HG03095 (cell line): ENCODE measurements around the gene BMP7.
"Not testable (repeated sequence)": the region's sequence is repeated elsewhere in the genome, so short reads cannot be mapped to it uniquely, and the experiment has no call there.

Source experiments
- ATAC-seq: cut with Tn5 transposase; IDR thresholded peaks from one replicate; pipeline ENCODE4 v1.9.1; 2021; ENCODE audit warnings: moderate library complexity; ENCODE audit not compliant: unreplicated experiment

The BMP7 gene

DNA sequence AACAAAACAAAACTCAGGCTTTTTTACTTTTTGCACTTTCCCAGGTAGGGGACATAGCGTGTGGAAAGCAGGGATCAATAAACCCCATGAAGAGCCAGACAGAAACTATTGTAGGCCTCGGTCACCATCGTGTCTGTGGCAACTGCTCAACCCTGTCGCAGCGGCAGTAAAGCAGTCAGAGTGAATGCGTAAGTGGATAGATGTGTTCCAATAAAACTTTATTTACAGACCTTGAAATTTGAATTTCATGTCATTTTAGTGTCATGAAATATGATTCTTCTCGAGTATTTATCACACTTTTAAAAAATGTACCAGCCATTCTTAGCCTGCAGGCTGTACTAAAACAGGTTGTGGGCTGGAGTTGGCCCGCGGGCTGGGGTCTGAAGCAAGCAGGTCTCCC is 14.5 kb downstream of the BMP7 start:
- no peak for ATAC-seq

DNA sequence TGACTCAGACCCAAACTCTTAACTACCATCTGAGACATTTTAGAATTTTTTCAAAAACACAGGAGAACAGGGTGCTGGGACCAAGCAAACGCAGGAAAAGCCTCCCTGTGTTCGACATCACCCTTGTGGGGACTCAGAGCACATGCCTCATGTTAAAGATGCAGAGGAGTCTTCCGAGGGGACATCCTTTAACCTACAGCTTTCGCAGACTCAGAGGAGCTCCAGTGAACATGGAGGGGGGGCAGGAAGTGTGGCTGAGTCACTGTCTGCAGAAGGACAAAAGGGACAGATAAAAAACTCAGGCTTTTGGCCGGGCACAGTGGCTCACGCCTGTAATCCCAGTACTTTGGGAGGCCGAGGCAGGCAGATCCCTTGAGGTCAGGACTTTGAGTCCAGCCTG is 15.1 kb downstream of the BMP7 start:
- no peak for ATAC-seq

DNA sequence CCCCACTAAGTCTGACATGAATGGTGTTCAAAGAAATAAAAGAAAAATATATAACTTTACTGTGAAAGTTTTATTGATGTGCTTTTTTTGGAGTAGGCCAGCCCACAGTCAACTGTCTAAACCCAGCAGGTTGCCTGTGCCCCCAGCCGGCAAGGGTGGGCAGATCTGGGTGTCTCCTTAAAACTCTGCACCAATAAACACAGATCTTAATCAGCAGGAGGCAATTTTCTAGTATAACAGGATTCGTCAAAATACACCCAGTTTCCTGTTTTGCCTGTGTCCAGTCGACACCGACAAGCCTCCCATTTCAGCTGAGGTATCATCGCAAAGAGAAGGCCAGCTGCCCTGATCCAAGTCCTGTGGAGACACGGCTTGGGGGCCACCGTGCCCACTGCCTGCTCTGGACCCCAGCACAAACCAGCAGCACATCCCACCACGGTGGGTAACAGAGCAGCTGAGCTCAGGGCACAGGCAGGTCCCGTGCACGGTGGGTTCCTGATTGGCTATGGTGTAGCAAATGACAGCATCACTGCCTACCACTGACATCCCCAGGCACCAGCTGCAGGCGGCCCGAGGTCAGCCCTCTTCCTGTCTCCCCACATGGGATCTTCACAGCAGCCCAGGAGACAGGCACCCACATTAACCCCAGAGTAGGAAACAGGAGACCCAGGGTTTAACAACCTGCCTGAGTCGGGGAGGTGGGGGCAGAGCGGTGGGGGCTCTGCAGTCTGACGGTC is 15.7 kb downstream of the BMP7 start:
- ATAC-seq = no peak

DNA sequence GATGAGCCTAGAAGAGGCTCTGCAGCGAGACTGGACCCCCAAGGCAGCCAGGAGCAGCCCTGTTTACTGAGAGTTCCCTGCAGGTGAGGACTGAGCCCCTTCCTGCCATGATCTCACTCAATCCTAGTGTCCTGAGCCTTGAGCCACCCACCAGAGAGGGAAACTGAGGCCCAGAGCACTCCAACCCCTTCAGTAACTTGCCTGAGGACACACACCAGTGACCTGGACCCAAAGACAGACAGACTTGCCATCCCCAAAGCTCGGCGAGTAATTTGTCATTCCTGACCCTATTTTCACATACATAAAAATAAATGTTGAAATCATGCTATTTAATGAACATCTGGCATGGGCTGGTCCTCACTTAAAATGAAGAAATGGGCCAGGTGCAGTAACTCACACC is 16.7 kb downstream of the BMP7 start:
- ATAC-seq = no peak

DNA sequence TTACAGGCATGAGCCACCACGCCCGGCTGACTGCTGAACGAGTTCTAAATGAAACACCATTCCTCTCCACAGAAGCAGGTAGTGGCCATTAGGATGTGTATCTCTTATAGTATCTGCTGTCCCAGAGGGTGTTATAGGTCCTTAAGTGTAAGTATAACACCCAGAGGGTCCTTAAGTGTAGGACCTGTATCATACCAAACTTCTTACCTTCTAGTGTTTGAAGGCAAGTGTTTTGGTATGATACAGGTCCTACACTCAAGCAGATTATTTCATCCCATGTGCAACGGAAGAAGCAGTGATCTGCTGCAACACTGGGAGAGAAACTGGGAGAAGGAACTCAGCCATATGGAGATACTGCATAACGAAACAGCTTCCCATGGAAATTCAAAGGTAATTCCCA is 17.4 kb downstream of the BMP7 start:
- no peak for ATAC-seq

DNA sequence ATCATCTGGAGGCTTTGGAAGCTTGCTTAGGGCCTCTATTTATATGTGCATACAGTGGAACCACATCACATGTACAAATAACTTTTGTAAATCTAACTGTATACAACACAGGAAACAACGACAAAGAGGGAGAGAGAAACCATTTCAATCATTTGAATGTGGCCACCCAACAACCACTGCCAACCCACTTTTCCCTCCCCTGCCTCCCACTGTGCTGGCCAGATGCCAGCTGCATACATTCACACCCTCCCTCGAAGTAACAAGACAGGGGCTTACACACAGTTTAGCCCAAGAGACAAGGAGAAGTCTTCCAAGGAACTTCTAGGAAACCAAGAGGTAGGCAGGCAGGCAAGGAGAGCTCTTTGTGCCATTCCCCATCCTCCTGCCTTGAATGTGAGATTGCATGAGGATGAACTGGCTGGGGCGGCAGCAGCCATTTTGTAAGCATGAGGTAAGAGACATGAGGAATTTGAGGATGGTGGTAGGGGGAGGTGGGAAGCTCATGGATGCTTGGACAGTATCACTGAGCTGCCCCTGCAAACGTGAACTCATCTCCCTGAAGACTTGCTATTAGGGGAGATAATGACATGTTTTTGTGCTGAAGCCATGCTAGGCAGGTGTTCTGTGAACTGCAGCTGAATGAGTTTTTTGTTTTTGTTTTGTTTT is 18.2 kb downstream of the BMP7 start:
- no peak for ATAC-seq

DNA sequence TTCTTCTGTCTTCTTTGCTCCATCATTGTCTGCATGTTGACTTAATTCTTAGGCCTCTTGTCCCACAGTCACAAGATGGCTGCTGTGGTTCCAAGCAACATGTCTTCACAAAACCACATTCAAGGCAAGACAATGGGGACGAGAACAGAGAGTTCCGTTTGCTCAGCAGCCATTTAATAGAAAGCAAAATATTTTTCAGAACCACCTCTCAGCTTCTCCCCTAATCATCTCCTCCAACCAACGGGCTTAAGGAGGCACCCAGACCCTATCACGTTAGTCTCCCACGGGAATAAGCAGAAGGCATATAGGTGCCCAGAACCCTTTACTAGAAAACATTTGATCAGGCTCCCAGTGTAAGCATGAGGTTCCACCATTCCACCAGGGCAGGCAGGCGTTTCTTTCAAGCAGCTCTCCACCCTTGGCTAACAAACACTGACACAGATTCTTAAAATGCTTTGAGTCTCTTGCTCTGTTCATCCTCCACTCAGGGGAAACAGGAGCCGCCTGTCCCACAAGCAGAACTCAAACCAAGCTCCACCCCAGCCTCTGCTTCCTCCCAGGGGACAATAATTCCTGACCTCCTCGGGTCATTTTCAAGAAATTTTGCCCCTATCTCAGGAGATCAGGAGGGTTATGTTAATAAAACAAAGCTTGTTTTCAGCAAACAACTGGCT is 19.0 kb downstream of the BMP7 start:
- ATAC-seq = no peak

DNA sequence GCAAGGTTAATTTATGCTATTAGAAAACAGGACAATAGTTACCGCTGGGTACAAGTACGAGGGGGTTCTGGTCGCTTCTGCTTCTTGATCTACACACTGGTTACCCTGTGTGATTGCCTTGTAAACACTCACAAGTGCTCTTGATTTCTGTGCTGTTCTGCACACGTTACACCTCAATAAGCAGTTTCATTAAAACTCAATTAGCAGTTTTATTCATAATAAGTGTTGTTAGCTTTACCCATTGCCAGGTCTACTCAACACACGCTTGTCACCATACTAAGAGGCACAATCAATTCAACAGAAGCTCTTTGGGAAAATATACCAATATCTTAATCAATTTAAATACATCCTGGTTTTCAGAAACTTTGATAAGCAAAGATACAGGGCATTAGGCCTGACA is 20.4 kb downstream of the BMP7 start:
- no peak for ATAC-seq

DNA sequence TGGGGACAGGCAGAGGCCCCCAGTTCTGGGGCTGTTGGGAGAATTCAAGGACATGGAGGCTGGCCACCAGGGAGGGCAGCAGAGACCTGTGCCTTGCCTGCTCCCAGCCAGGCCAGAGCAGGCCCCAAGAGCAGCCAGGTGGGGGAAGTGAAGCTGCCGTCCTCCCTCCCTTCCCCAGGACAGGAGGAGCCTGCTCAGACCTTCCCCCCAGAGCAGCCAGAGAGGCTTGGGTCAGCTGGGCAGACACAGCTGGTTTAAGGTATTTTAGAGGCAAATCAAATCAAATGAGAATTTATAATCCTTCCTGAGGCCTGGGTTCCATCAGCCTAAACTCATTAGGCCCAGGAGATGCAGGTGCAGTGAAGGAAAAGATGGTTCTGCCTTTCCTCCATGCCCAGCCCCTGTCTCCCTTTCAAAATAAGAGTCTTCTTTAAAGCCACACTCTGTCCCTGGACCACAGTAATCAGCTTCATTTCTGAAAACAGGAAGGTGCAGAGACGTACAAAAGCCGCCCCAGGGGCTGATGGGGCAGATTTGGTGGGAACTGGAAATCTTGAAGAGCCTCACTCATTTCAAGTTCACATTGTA is 21.7 kb downstream of the BMP7 start:
- no peak for ATAC-seq

DNA sequence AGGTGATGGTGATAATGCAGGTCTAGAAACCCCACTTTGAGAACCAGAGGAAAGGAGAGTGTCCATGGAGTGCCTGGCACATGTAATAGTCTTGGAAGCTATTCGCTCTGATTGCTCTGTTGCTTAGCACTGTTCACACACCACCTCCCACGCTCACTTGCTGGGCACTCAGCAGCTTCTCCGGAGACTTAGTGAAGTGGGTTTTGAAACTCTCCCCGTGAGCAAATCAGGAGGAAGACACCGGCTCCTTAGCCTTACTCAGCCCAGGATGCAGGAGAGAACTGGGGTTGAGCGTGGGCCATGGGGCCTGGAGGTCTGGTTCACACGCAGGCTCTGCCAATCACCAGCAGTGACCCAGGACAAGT is 22.2 kb downstream of the BMP7 start:
- no peak for ATAC-seq

DNA sequence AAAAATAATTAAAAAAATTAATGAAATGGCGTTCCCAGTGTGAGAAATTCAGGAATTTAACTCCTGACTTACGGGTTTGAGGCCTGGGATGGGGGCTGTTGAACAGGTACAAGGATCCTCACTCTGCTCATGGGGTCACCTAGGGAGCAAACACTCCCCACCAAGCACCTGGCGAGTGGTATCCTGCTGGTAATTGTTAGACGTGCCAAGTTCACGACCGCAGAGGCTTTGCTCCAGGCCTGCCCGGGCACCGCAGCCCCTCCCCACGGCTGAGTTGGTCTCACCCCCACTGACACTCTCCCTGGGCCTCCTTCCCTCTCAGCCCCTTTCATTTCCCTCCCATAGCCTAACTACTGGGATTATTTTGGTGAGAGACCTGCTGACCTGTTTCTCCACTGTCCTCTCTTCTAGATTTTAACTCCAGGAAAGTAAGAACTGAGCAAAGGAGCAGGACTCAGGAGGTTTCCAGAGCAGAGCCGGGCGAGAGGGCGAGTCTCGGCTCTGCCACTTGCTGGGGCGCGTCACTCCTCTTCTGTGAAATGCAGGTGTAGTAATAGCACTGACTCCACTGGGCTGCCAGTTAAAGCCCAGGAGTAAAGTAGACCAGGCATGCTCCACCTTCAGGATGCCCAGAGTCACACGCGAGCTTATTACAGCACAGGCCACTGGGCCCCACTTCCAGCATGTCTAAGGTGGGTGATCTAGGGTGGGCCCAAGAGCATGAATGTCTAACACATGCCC is 22.8 kb downstream of the BMP7 start:
- no peak for ATAC-seq

DNA sequence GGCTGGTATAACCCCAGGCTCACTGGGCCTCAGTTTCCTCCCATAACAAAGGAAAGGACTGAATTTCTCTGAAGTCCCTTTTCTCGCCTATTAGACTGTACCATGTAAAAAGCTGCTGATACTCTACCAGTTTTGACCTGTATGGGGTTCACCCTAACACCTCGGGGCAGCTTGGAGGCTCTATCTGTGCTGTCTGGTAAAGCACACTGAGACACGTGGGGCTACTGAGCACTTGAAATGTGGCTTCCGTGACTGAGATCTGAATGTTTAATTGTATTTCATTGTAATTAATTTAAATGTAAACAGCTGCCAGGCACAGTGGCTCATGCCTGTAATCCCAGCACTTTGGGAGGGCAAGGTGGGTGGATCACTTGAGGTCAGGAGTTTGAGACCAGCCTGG is 24.0 kb downstream of the BMP7 start:
- ATAC-seq = no peak

DNA sequence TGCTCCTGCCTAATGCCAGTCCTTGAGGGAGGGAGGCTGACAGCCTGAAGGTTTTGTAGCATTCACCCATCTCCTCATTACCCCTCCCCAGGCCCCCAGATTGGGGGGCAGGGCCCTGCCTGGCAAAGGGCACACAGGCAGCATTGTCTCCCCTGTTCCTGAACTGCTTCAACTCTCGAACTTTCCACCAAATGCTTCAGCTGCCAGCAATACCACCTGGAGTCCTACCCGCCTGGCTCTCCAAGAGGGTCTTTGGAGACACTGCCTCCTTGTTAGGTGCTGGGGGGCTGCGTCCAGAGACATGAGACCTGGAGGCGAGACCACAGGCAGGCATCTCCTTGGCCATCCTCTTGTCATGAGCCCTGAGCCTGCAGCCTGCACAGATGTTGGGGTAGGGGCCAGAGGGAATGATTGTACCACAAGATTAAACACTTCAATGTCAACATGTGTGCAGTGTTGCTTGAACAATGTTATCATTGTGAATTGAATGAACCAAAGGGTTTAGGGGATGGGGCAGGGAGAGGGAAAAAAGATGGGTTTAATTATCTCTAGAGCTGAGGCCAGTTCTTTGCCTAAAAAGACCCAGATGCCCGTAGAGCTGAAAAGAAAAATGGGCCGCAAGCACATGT is 25.0 kb downstream of the BMP7 start:
- ATAC-seq = no peak

DNA sequence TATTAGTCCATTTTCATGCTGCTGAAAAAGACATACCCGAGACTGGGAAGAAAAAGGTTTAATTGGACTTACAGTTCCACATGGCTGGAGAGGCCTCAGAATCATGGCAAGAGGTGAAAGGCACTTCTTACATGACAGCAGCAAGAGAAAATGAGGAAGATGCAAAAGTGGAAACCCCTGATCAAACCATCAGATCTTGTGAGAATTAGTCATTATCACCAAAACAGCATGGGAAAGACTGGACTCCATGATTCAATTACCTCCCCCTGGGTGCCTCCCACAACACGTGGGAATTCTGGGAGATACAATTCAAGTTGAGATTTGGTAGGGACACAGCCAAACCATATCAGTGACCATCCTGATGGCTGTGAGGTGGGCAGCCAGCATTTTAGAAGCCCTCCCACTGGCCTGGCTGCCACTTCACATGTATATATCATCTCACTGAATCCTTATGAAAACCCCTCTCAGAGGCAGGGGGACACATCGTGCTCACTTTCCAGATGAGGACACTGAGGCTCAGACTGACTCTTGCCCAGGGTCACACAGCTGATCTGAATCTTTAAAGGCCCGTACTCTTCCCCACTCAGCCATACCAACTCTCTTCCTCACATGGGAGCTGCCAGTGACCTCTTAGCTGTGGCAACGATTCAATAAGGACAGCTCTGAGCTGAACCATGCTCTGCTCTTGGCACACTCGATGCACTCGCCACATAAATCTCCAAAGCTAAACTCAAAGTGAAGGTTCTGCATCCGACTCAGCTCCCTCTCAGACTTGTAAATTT is 25.7 kb downstream of the BMP7 start:
- ATAC-seq = no peak

DNA sequence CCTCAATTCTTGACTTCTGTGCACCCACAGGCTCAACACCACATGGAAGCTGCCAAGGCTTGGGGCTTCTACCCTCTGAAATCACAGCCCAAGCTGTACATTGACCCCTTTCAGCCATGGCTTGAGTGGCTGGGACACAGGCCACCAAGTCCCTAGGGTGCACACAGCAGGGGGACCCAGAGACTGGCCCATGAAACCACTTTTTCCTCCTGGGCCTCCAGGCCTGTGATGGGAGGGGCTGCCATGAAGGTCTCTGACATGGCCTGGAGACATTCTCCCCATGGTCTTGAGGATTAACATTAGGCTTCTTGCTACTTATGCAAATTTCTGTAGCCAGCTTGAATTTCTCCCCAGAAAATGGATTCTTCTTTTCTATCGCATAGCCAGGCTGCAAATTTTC is 26.7 kb downstream of the BMP7 start:
- not testable (repeated sequence) for ATAC-seq

DNA sequence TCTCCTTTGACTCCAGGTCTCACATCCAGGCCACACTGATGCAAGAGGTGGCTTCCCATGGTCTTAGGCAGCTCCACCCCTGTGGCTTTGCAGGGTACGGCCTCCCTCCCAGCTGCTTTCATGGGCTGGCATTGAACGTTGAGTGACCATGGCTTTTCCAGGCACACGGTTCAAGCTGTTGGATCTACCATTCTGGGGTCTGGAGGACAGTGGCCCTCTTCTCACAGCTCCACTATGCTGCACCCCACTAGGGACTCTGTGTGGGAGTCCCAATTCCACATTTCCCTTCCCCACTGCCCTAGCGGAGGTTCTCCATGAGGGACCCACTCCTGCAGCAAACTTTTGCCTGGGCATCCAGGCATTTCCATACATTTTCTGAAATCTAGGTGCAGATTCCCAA is 27.1 kb downstream of the BMP7 start:
- ATAC-seq = not testable (repeated sequence)

DNA sequence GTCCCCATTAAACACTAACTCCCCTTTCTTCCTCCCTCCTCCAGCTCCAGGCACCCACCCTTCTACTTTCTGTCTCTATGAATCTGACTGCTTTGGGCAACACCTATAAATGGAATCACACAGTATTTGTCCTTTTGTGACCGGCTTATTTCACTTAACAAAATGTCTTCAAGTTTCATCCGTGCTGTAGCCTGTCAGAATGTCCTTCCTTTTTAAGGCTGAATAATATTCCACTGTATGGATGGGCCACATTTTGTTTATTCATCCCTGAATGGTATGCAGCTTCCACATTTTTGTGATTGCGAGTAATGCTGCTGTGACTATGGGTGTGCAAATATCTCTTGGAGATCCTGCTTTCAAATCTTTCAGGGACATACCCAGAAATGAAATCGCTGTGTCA is 28.4 kb downstream of the BMP7 start:
- no peak for ATAC-seq

DNA sequence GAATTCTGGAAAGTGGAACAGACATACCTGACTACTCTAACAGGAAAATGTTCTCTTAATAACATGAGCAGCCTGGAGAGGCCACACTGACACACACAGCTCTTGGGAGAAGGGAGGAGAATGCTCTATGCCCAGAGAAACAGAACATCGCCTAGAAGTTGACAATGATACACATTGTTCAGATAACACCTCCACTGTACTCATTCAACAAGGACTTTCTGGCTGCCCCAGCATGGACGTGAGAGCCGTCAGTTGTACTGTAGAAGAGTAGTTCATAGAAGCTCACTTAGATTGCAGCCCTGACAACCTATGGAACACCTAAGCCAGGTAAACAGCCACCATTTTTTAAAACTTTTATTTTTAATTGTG is 28.9 kb downstream of the BMP7 start:
- no peak for ATAC-seq

DNA sequence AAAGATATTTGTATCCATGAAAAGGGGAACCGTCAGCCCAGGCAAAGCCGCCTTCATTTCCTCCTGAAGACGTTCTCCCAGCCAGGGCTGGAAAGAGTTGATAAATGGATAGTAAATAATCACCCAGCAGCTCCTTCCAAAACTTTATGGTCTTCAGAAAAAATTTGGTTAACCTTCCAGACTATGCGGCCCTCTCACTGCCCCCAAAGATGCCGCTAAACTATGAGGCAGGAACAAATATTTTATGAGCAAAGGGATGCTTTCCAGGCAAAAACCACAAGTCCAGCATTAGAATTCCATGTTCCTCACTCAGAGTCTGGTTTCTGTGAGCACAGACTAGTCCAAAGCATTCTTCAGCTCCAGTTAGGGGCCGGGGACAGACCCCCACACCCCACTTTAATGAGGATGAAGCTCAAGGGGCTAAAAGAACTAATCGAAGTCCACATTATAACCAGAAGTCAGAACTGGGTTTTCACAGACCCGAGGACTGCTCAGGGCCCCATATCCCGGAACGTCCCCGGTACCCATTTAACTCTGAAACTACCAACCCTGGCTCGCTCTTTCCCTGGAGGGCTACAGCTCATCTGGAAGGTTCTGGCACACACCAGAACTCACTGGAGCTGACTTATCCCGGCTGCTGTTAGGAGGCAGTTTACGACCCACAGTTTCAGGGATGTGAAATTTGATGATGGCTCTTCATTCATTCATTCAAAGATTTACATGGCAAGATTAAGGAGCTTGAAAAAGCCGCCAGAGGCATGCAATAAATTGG is 29.4 kb downstream of the BMP7 start:
- ATAC-seq = no peak
